ENCODE data around the gene ZNF546. TPM values are rescaled to one million over a fixed set of nuclear protein-coding genes. Genes with fewer than 3 reads are reported as not detected.
A peak's percentile ranks its signal among the peaks of the same experiment; 100 is the strongest.

The ZNF546 gene
- total RNA-seq, 6 experiments from 2014 or later = 1.8 to 2.7 (median 2.2) TPM

GRCh38 chr19:40053491-40053890 lies 56.6 kb downstream of the ZNF546 start:
- peaks cover 33% of the 10 kb centered on the region for H3K9me3 Mint-ChIP-seq
- peaks cover 68% of the 10 kb centered on the region for H3K36me3 Mint-ChIP-seq (ENCODE audit: low read depth)
- TF ChIP-seq CTCF (IDR thresholded peaks at IDR 0.05) = no peak
- peaks cover 28% of the 10 kb centered on the region for H3K4me1 Mint-ChIP-seq (ENCODE audit: low read depth)
- no peak overlapping the region for H3K27ac Mint-ChIP-seq
- H3K27me3 Mint-ChIP-seq (ENCODE audit: insufficient read depth) = peaks cover 6% of the 10 kb centered on the region
- no peak for DNase-seq
- no peak overlapping the region for H3K4me3 Mint-ChIP-seq

- Mint-ChIP-seq H3K27me3 (ENCODE audit: insufficient read depth) (peaks cover 6% of the 10 kb centered on the region), H3K4me1 (ENCODE audit: low read depth) (peaks cover 28% of the 10 kb centered on the region), H3K9me3 (peaks cover 40% of the 10 kb centered on the region), H3K36me3 (ENCODE audit: low read depth) (peaks cover 68% of the 10 kb centered on the region), H3K4me3 (peak overlapping the region; percentile 100), H3K27ac (no peak overlapping the region)
- TF ChIP-seq CTCF (IDR thresholded peaks at IDR 0.05) = no peak
- DNase-seq = no peak
These were observed 57.8 kb downstream of the ZNF546 start for GRCh38 chr19:40054632-40055031.

GRCh38 chr19:40055049-40055448 lies 58.2 kb downstream of the ZNF546 start:
- Mint-ChIP-seq H3K4me3 (peak overlapping the region; percentile 100), H3K27me3 (ENCODE audit: insufficient read depth) (peaks cover 6% of the 10 kb centered on the region), H3K27ac (no peak overlapping the region), H3K9me3 (peaks cover 44% of the 10 kb centered on the region), H3K36me3 (ENCODE audit: low read depth) (peaks cover 69% of the 10 kb centered on the region), H3K4me1 (ENCODE audit: low read depth) (peaks cover 28% of the 10 kb centered on the region)
- TF ChIP-seq CTCF (IDR thresholded peaks at IDR 0.05) = no peak
- DNase-seq = no peak

DNA sequence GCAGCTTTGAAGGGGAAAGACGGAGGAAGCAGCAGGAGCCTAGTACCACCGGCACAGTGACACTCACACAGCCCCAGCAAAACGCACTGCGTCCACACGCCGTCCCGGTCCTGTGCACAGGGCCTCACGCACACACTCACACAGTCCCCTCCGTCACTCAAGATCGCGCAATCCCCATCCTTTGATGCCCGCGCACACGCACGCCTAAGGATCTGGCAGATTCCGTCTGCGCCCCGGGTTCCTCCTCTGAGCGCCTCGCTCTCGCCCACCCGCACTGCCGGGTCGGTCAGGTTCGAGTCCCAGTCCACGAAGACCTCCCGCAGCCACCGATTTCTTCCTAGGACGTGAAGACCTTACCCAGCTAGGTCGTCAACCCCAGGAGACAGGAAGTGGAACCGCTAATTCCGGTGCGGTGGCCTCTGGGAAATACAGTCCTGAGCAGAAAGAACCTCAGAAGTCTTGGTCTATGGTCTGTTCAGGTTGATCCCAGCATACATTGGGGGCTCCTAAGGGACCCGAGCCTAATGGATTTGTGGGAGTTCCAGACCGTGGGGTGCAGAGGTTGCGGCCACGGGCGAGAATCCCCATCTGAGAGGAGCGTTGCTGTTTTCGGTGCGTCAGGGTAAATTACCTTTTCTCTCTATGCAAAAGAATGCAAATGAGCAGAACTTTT lies 59.1 kb downstream of the ZNF546 start, which contains the start of gene ZNF780B:
Gene ZNF780B, minus strand, starts transcription at position 400 of the 673 bp plus-strand sequence. CDS start 5,899 bp downstream, outside the sequence.
- Mint-ChIP-seq H3K4me1 (ENCODE audit: low read depth) (peaks cover 28% of the 10 kb centered on the region), H3K27ac (peak within 1 kb of the TSS; percentile 91), H3K4me3 (peak within 1 kb of the TSS; percentile 100), H3K27me3 (ENCODE audit: insufficient read depth) (peaks cover 5% of the 10 kb centered on the region), H3K36me3 (ENCODE audit: low read depth) (peaks cover 61% of the 10 kb centered on the region), H3K9me3 (peaks cover 39% of the 10 kb centered on the region)
- peak; percentile 4 for DNase-seq
- TF ChIP-seq CTCF (IDR thresholded peaks at IDR 0.05) = no peak

- Mint-ChIP-seq H3K36me3 (ENCODE audit: low read depth) (peaks cover 58% of the 10 kb centered on the region), H3K9me3 (peaks cover 39% of the 10 kb centered on the region), H3K27ac (peak overlapping the region; percentile 91), H3K27me3 (ENCODE audit: insufficient read depth) (peaks cover 5% of the 10 kb centered on the region), H3K4me1 (ENCODE audit: low read depth) (peaks cover 28% of the 10 kb centered on the region), H3K4me3 (peak overlapping the region; percentile 100)
- DNase-seq = no peak
- no peak for TF ChIP-seq CTCF (IDR thresholded peaks at IDR 0.05)
These were observed 59.6 kb downstream of the ZNF546 start for GRCh38 chr19:40056505-40056904.
